Heart right ventricle (tissue), 16 donors: ENCODE measurements around the gene AQP7. TPM values are rescaled to one million over a fixed set of nuclear protein-coding genes. Genes with fewer than 3 reads are reported as not detected.
"Not testable (repeated sequence)": the region's sequence is repeated elsewhere in the genome, so short reads cannot be mapped to it uniquely, and the experiment has no call there.

Experiments
- ATAC-seq, 8 donors: fragments of 200-7000 bp; cut with Tn5 transposase; one replicate each; pipeline ENCODE4 v1.9.1; 2020; ENCODE audit warnings: mild to moderate bottlenecking in 8 of 8, moderate library complexity in 8 of 8, moderate number of reproducible peaks in 1 of 8
- DNase-seq, 2 donors: peaks; one replicate each; pipeline ENCODE4 v3.0.0-alpha.2; 2020
- H3K27ac ChIP-seq, 10 donors: fragments of 200-600 bp; sonication (generic) in 2 of 10; one replicate each; pipeline versions ENCODE4 v1.5.0 to v1.8.0; 2020 to 2022; ENCODE audit warnings: mild to moderate bottlenecking in 3 of 10
- H3K27me3 ChIP-seq, 7 donors: fragments of 200-600 bp; one replicate each; pipeline ENCODE4 v1.8.0; 2021 to 2022; ENCODE audit warnings: mild to moderate bottlenecking in 2 of 7
- H3K36me3 ChIP-seq, 9 donors: fragments of 200-600 bp; sonication (generic) in 1 of 9; one replicate each; pipeline versions ENCODE4 v1.5.0 to v1.8.0; 2020 to 2022; ENCODE audit warnings: mild to moderate bottlenecking in 2 of 9
- H3K4me1 ChIP-seq, 9 donors: fragments of 200-600 bp; sonication (generic) in 1 of 9; one replicate each; pipeline versions ENCODE4 v1.5.0 to v1.8.0; 2020 to 2022; ENCODE audit warnings: mild to moderate bottlenecking in 4 of 9
- H3K4me3 ChIP-seq, 10 donors: fragments of 200-600 bp; sonication (generic) in 2 of 10; one replicate each; pipeline versions ENCODE4 v1.5.0 to v1.8.0; 2020 to 2022; ENCODE audit warnings: mild to moderate bottlenecking in 7 of 10, moderate library complexity in 2 of 10
- H3K9me3 ChIP-seq, 11 donors: fragments of 200-600 bp in 10 of 11; sonication (generic) in 2 of 11; one replicate each; pipeline versions ENCODE4 v1.5.0 to v1.8.0; 2013 to 2022; ENCODE audit warnings: mild to moderate bottlenecking in 2 of 11, control low read depth in 1 of 11, moderate library complexity in 1 of 11
- CTCF ChIP-seq, 9 donors: fragments of 200-600 bp; sonication (generic) in 2 of 9; IDR thresholded peaks; one replicate each; pipeline versions ENCODE4 v1.5.0 to v1.8.0; 2021 to 2022; ENCODE audit warnings: antibody characterized with exemption in 9 of 9, mild to moderate bottlenecking in 5 of 9, moderate library complexity in 1 of 9
- WGBS, 2 donors: extraction: QIAGEN DNeasy Blood & Tissue Kit; methylation state at CpG; one replicate each; pipeline ENCODE4 v1.1.7; 2013; ENCODE audit warnings: inconsistent platforms in 1 of 2; 5-methylcytosine and 5-hydroxymethylcytosine counted together
- intact Hi-C, 10 donors: fragments of 100-400 bp; cut with DNase I; formaldehyde crosslinking; loops; one replicate each; pipeline versions ENCODE4 v1.11.1 to v1.14.2; 2022
- polyA plus RNA-seq, 2 donors: library from polyadenylated mRNA; stranded (reverse); fragments of 200-250 nt; gene quantifications; one replicate each; pipeline ENCODE4 v1.2.3, GENCODE V29; 2013
- total RNA-seq, 10 donors: library from RNA; stranded (reverse); fragmentation: NEBNext Ultra II Directional in 3 of 10; extraction: Animal tissue kit (Norgen Biotek cat#: 25700) in 3 of 10; gene quantifications; one replicate each; pipeline versions ENCODE4 v1.2.1 to v1.2.4, GENCODE V29; 2021 to 2023
- donor health status: Arrhythmogenic right ventricular cardiomyopathy.
- donor health status: ischemic (EF 13 %, LVEDD 7.1; RV severe dilation, severe dysfunction).
- donor health status: healthy with polysubstance abuse.
- donor health status: DM: no; HTN: yes; CAD: no.
- donor health status: DM: no; HTN: no; CAD: no.
- donor health status: ischemic (EF 25% LVEDD 6.9; RV normal size, moderate dysfunction).
- donor health status: ischemic (EF 25% LVEDD 5.7; RV mildly dilated, moderate dysfunction).
- donor health status: healthy.
- donor health status: DM: yes; HTN: yes; CAD: no.
- donor health status: Ischemic cardiomyopathy.
- donor health status: ischemic (EF 35%, LVEDD 5.7; RV mildly dilated, moderate dysfunction).
- donor health status: nonischemic (EF 11% LVEDD 7.7; RV severe dilation, severe dysfunction).
- donor health status: DM: yes; HTN: yes; CAD: no.
- donor health status: PGD.
- donor health status: ischemic (EF 29% LVEDD 5.4; RV normal size, mild dysfunction).
- donor health status: nonischemic (EF 23%, LVEDD 6.1; RV moderate dilation, normal function).

AQP7 gene
- total and polyA plus RNA-seq, 12 donors, result 28.2 to 255 (median 133) TPM

GRCh38 chr9:33393581-33393980 is 8.8 kb downstream of the AQP7 start:
- intact Hi-C loops, result no loop called here
- Histone ChIP-seq H3K9me3 (no peaks in the 10 kb centered on the region), H3K36me3 (no peaks in the 10 kb centered on the region), H3K4me1 (peaks cover 8 to 65% (median 28%) of the 10 kb centered on the region in 9 donors), H3K27me3 (no peaks in the 10 kb centered on the region), H3K4me3 (no peak overlapping the region), H3K27ac (peak overlapping the region; percentile 27 to 94 (median 87))
- DNase-seq (peak; percentile 54 to 60), ATAC-seq (no peak)
- TF ChIP-seq CTCF (IDR thresholded peaks at IDR 0.05), result no peak
- WGBS, 2 donors, result 46% methylated on average over 10 to 11 of the region's 11 CpGs

GRCh38 chr9:33392591-33393021 is 9.8 kb downstream of the AQP7 start:
- peak in 2 of 8 donors; percentile 52 to 76 for ATAC-seq
- intact Hi-C loops, H3K9me3 ChIP-seq, H3K27me3 ChIP-seq, H3K4me3 ChIP-seq, DNase-seq, H3K36me3 ChIP-seq: not testable (repeated sequence)
- 57 to 58% methylated on average over 7 of the region's 7 CpGs for WGBS, 2 donors
- Histone ChIP-seq H3K27ac (peak overlapping the region; percentile 64 to 94 (median 87)), H3K4me1 (peaks cover 8 to 73% (median 31%) of the 10 kb centered on the region in 9 donors)

GRCh38 chr9:33391111-33391771 is 11.1 kb downstream of the AQP7 start:
- H3K27me3 ChIP-seq, H3K36me3 ChIP-seq, H3K9me3 ChIP-seq: not testable (repeated sequence)
- H3K27ac ChIP-seq, result peak overlapping the region; percentile 64 to 94 (median 87)
- 3 to 6% methylated on average over 8 of the region's 9 CpGs for WGBS, 2 donors
- intact Hi-C loops, result loop anchor here in 1 of 10 donors (1.0 kb wide), 1 partner anchor 12 kb away; no protein-coding TSS in a partner anchor
- ATAC-seq (peak in 4 of 8 donors; percentile 29 to 58 (median 54)), DNase-seq (peak; percentile 48 to 88)
- H3K4me3 ChIP-seq, result peak overlapping the region in 5 of 10 donors; percentile 11 to 22 (median 19)
- peaks cover 8 to 74% (median 31%) of the 10 kb centered on the region in 9 donors for H3K4me1 ChIP-seq

GRCh38 chr9:33388110-33388994 is 14.0 kb downstream of the AQP7 start:
- WGBS, 2 donors, result 75% methylated on average over 15 of the region's 15 CpGs
- peak overlapping the region in 4 of 10 donors; percentile 16 to 35 (median 26) for H3K27ac ChIP-seq
- intact Hi-C loops, result no loop called here
- no peak overlapping the region for H3K4me3 ChIP-seq
- DNase-seq (no peak), ATAC-seq (peak in 1 of 8 donors; percentile 73)
- H3K27me3 ChIP-seq, result no peaks in the 10 kb centered on the region
- H3K36me3 ChIP-seq, result peaks cover 0 to 19% (median 0%) of the 10 kb centered on the region in 9 donors
- peaks cover 8 to 54% (median 28%) of the 10 kb centered on the region in 9 donors for H3K4me1 ChIP-seq
- TF ChIP-seq CTCF (IDR thresholded peaks at IDR 0.05), result no peak
- no peaks in the 10 kb centered on the region for H3K9me3 ChIP-seq

- 81 to 88% methylated on average over 9 of the region's 9 CpGs for WGBS, 2 donors
- H3K9me3 ChIP-seq, H3K4me3 ChIP-seq, H3K27me3 ChIP-seq, intact Hi-C loops, ATAC-seq, DNase-seq: not testable (repeated sequence)
- H3K27ac ChIP-seq, result peak overlapping the region in 2 of 10 donors; percentile 41 to 65
- H3K4me1 ChIP-seq, result peaks cover 3 to 40% (median 20%) of the 10 kb centered on the region in 9 donors
- peaks cover 0 to 19% (median 0%) of the 10 kb centered on the region in 9 donors for H3K36me3 ChIP-seq
Observed at GRCh38 chr9:33386998-33387397, 15.4 kb downstream of the AQP7 start.

- H3K4me3 ChIP-seq, DNase-seq, intact Hi-C loops, H3K9me3 ChIP-seq, H3K27me3 ChIP-seq, ATAC-seq: not testable (repeated sequence)
- Histone ChIP-seq H3K36me3 (peaks cover 0 to 19% (median 0%) of the 10 kb centered on the region in 9 donors), H3K4me1 (peaks cover 3 to 36% (median 16%) of the 10 kb centered on the region in 9 donors), H3K27ac (peak overlapping the region in 2 of 10 donors; percentile 41 to 65)
- WGBS, 2 donors, result 83 to 91% methylated on average over 11 to 14 of the region's 14 CpGs
Observed at GRCh38 chr9:33386641-33386996, 15.7 kb downstream of the AQP7 start.

GRCh38 chr9:33385979-33386640 is 16.3 kb downstream of the AQP7 start:
- H3K4me3 ChIP-seq, ATAC-seq, H3K9me3 ChIP-seq, H3K27me3 ChIP-seq, intact Hi-C loops, DNase-seq: not testable (repeated sequence)
- 77 to 87% methylated on average over 22 to 23 of the region's 23 CpGs for WGBS, 2 donors
- peaks cover 5 to 36% (median 15%) of the 10 kb centered on the region in 9 donors for H3K4me1 ChIP-seq
- peak overlapping the region in 2 of 10 donors; percentile 41 to 65 for H3K27ac ChIP-seq
- peaks cover 0 to 19% (median 0%) of the 10 kb centered on the region in 9 donors for H3K36me3 ChIP-seq

GRCh38 chr9:33385536-33385935 is 16.8 kb downstream of the AQP7 start:
- H3K4me3 ChIP-seq, ATAC-seq, H3K9me3 ChIP-seq, H3K27me3 ChIP-seq, H3K27ac ChIP-seq, intact Hi-C loops, DNase-seq: not testable (repeated sequence)
- Histone ChIP-seq H3K36me3 (peaks cover 0 to 19% (median 0%) of the 10 kb centered on the region in 9 donors), H3K4me1 (peaks cover 2 to 36% (median 10%) of the 10 kb centered on the region in 9 donors)
- 95 to 98% methylated on average over 11 of the region's 11 CpGs for WGBS, 2 donors
